Right lobe of liver (tissue), 6 donors: ENCODE results near the gene RNPC3. TPM values are rescaled to one million over a fixed set of nuclear protein-coding genes. Genes with fewer than 3 reads are reported as not detected.

ENCODE experiments used
- ATAC-seq, 4 donors: fragments of 200-7000 bp; cut with Tn5 transposase; one replicate each; pipeline ENCODE4 v1.9.1; 2020; ENCODE audit warnings: mild to moderate bottlenecking in 4 of 4, moderate library complexity in 4 of 4
- DNase-seq, 3 donors: peaks; one replicate each; pipeline ENCODE4 v3.0.0-alpha.2; 2020
- H3K27ac ChIP-seq, 3 donors: fragments of 200-600 bp; one replicate each; pipeline ENCODE4 v1.8.0; 2022
- H3K27me3 ChIP-seq, 2 donors: fragments of 200-600 bp; one replicate each; pipeline ENCODE4 v1.8.0; 2022
- H3K36me3 ChIP-seq, 4 donors: fragments of 200-600 bp; sonication (generic) in 1 of 4; one replicate each; pipeline versions ENCODE4 v1.5.1 to v1.8.0; 2017 to 2022; ENCODE audit warnings: control low read depth in 1 of 4
- H3K4me1 ChIP-seq, 4 donors: fragments of 200-600 bp; sonication (generic) in 1 of 4; one replicate each; pipeline versions ENCODE4 v1.5.1 to v1.8.0; 2017 to 2022; ENCODE audit warnings: control low read depth in 1 of 4
- H3K4me3 ChIP-seq, 3 donors: fragments of 200-600 bp; one replicate each; pipeline ENCODE4 v1.8.0; 2022
- H3K9me3 ChIP-seq, 4 donors: fragments of 200-600 bp; sonication (generic) in 1 of 4; one replicate each; pipeline versions ENCODE4 v1.5.1 to v1.8.0; 2017 to 2022; ENCODE audit warnings: control low read depth in 1 of 4
- CTCF ChIP-seq, 4 donors: fragments of 200-600 bp in 3 of 4; fragments of 450-650 bp in 1 of 4; IDR thresholded peaks; one replicate each; pipeline versions ENCODE4 v1.5.1 to v1.8.0; 2016 to 2022; ENCODE audit warnings: antibody characterized with exemption in 4 of 4, mild to moderate bottlenecking in 2 of 4
- POLR2A ChIP-seq: fragments of 450-650 bp; IDR thresholded peaks from one replicate; pipeline ENCODE4 v1.6.1; 2017; ENCODE audit warnings: antibody characterized with exemption, mild to moderate bottlenecking
- WGBS: methylation state at CpG from one replicate; pipeline ENCODE4 v1.1.6; 2018; ENCODE audit warnings: low coverage, low lambda C conversion rate; ENCODE audit not compliant: insufficient coverage; ENCODE audit errors: missing lambda C conversion rate; 5-methylcytosine and 5-hydroxymethylcytosine counted together
- intact Hi-C, 2 donors: fragments of 100-400 bp; cut with DNase I; formaldehyde crosslinking; loops; one replicate each; pipeline versions ENCODE4 v1.11.2 to v1.14.1; 2022
- total RNA-seq, 6 experiments: library from RNA; depleted of rRNA in 2 of 6; stranded (reverse); fragments of >200 nt in 2 of 6; fragmentation: NEBNext Ultra II Directional in 3 of 6; extraction: Animal tissue kit (Norgen Biotek cat#: 25700) in 3 of 6; gene quantifications; one replicate each; pipeline versions ENCODE4 v1.1.0 to v1.2.4, GENCODE V29; 2016 to 2023
- donor health status: DM: no; HTN: yes; CAD: no.
- donor health status: DM: no; HTN: no; CAD: no.
- donor health status: DM: no; HTN: no; CAD: no.
- donor health status: DM: no; HTN: yes; CAD: no.
- donor health status: DM: no; HTN: yes; CAD: no.

RNPC3 gene
- total RNA-seq, 6 experiments from 2014 or later, result 9.1 to 19.3 (median 12.2) TPM

- no peaks in the 10 kb centered on the region for H3K4me1 ChIP-seq
- no peak for TF ChIP-seq POLR2A
- TF ChIP-seq CTCF (IDR thresholded peaks at IDR 0.05), result no peak
- H3K27me3 ChIP-seq, result no peaks in the 10 kb centered on the region
- intact Hi-C loops, result no loop called here
- WGBS, result 82% methylated on average over 2 of the region's 2 CpGs
- no peaks in the 10 kb centered on the region for H3K36me3 ChIP-seq
- H3K27ac ChIP-seq, result no peak overlapping the region
- ATAC-seq (no peak), DNase-seq (no peak)
- H3K9me3 ChIP-seq, result no peaks in the 10 kb centered on the region
- H3K4me3 ChIP-seq, result no peak overlapping the region
Observed at GRCh38 chr1:103496014-103496635, 29.4 kb upstream of the RNPC3 start.

- no peak overlapping the region for H3K27ac ChIP-seq
- TF ChIP-seq POLR2A, result no peak
- no peak for TF ChIP-seq CTCF (IDR thresholded peaks at IDR 0.05)
- H3K27me3 ChIP-seq, result no peaks in the 10 kb centered on the region
- no peak overlapping the region for H3K4me3 ChIP-seq
- no peaks in the 10 kb centered on the region for H3K4me1 ChIP-seq
- DNase-seq (no peak), ATAC-seq (no peak)
- H3K9me3 ChIP-seq, result no peaks in the 10 kb centered on the region
- H3K36me3 ChIP-seq, result no peaks in the 10 kb centered on the region
- intact Hi-C loops, result no loop called here
Observed at GRCh38 chr1:103497404-103497803, 28.1 kb upstream of the RNPC3 start.

- TF ChIP-seq CTCF (IDR thresholded peaks at IDR 0.05) (no peak), POLR2A (no peak)
Observed at GRCh38 chr1:103509250-103509649, 16.2 kb upstream of the RNPC3 start.

GRCh38 chr1:103513711-103514110 is 11.8 kb upstream of the RNPC3 start:
- Histone ChIP-seq H3K36me3 (no peaks in the 10 kb centered on the region), H3K27me3 (no peaks in the 10 kb centered on the region), H3K4me3 (no peak overlapping the region), H3K4me1 (no peaks in the 10 kb centered on the region), H3K9me3 (no peaks in the 10 kb centered on the region), H3K27ac (no peak overlapping the region)
- DNase-seq (no peak), ATAC-seq (no peak)
- intact Hi-C loops, result no loop called here
- no peak for TF ChIP-seq CTCF (IDR thresholded peaks at IDR 0.05)
- no peak for TF ChIP-seq POLR2A
- WGBS, result 90% methylated on average over 1 of the region's 1 CpG

More at GRCh38 chr1:103509250-103509649, 16.2 kb upstream of the RNPC3 start:
- Histone ChIP-seq H3K4me3 (no peak overlapping the region), H3K27ac (no peak overlapping the region), H3K9me3 (no peaks in the 10 kb centered on the region), H3K27me3 (no peaks in the 10 kb centered on the region), H3K4me1 (no peaks in the 10 kb centered on the region), H3K36me3 (no peaks in the 10 kb centered on the region)
- intact Hi-C loops, result no loop called here
- no peak for DNase-seq
- WGBS, result 53% methylated on average over 1 of the region's 1 CpG
- no peak for ATAC-seq
